Thoracic aorta endothelial cell (primary cell): ENCODE results near the gene PPIP5K1. TPM values are rescaled to one million over a fixed set of nuclear protein-coding genes. Genes with fewer than 3 reads are reported as not detected.

Experiments
- small RNA-seq: library from RNA; depleted of rRNA; stranded (forward); fragments of <200 nt; gene quantifications from one replicate; pipeline ENCODE3, GENCODE V24; 2012
- total RNA-seq: library from RNA; depleted of rRNA; stranded (reverse); fragments of >200 nt; gene quantifications from 2 replicates; pipeline ENCODE4 v1.2.3, GENCODE V29; 2012

Gene PPIP5K1
- total RNA-seq: 27.3 and 32.3 TPM in 2 replicates

GRCh38 chr15:43589778-43590466 is at the start of gene PPIP5K1:
Gene PPIP5K1, minus strand, starts transcription at chr15:43590208. Its CDS starts 5,704 bp downstream, at chr15:43584504.

GRCh38 chr15:43618700-43619099 is 28.7 kb upstream of the PPIP5K1 start, which contains the start of gene STRC:
Gene STRC, minus strand, starts transcription at chr15:43618800. Its CDS starts 78 bp downstream, at chr15:43618722.

GRCh38 chr15:43593328-43594190 is 3.6 kb upstream of the PPIP5K1 start, which contains the start of gene CKMT1B:
Gene CKMT1B, plus strand, starts transcription at chr15:43594027. Its CDS starts 192 bp downstream, at chr15:43594219.

GRCh38 chr15:43517354-43518196 is 72.4 kb downstream of the PPIP5K1 start, which contains the start of gene MAP1A:
Gene MAP1A, plus strand, starts transcription at chr15:43517608. Its CDS starts 3,866 bp downstream, at chr15:43521474.

GRCh38 chr15:43492673-43493601 is 97.1 kb downstream of the PPIP5K1 start, which contains the start of gene TP53BP1:
Gene TP53BP1, minus strand, starts transcription at chr15:43493156. Its CDS starts 113 bp downstream, at chr15:43493043.

Small RNA genes lying within 50 kb of the gene (small RNA-seq; reads per million reads assigned to genes)
- gene RNU6-554P: not detected
- gene RNU6-610P: not detected

Other genes starting within 250 kb of the PPIP5K1 start
- 24.3 and 27.8 TPM in 2 replicates for gene ZSCAN29, start 219.2 kb downstream of the PPIP5K1 start, total RNA-seq
- gene TUBGCP4, start 219.1 kb downstream of the PPIP5K1 start, total RNA-seq: 14.0 and 22.8 TPM in 2 replicates
- 60.9 and 66.8 TPM in 2 replicates for gene TP53BP1, start 97.1 kb downstream of the PPIP5K1 start, total RNA-seq
- 2.3 and 2.4 TPM in 2 replicates for gene MAP1A, start 72.6 kb downstream of the PPIP5K1 start, total RNA-seq
- not detected in 2 replicates for gene CKMT1B, start 3.8 kb upstream of the PPIP5K1 start, total RNA-seq
- gene STRC, start 28.6 kb upstream of the PPIP5K1 start, total RNA-seq: not detected in 2 replicates
- gene CATSPER2, start 58.6 kb upstream of the PPIP5K1 start, total RNA-seq: 2.1 and 2.4 TPM in 2 replicates
- gene CKMT1A, start 103.7 kb upstream of the PPIP5K1 start, total RNA-seq: not detected in 2 replicates
- gene PDIA3, start 156.2 kb upstream of the PPIP5K1 start, total RNA-seq: 313 and 329 TPM in 2 replicates
- 0.53 and 2.0 TPM in 2 replicates for gene ELL3, start 186.8 kb upstream of the PPIP5K1 start, total RNA-seq
- gene SERF2, start 202.1 kb upstream of the PPIP5K1 start, total RNA-seq: 238 and 257 TPM in 2 replicates
- gene SERINC4, start 210.0 kb upstream of the PPIP5K1 start, total RNA-seq: not detected in 2 replicates
- 8.8 and 11.0 TPM in 2 replicates for gene HYPK, start 210.4 kb upstream of the PPIP5K1 start, total RNA-seq
- gene MFAP1, start 234.5 kb upstream of the PPIP5K1 start, total RNA-seq: 28.4 and 32.7 TPM in 2 replicates
- gene WDR76, start 236.8 kb upstream of the PPIP5K1 start, total RNA-seq: 26.7 and 42.7 TPM in 2 replicates